Activated CD4-positive, alpha-beta T cell treated with anti-CD3 and anti-CD28 coated beads, Interleukin-2, amount 10 ng/mL, durations not matched to agents 7 days and 5 days (primary cell): ENCODE measurements around the gene RNF20. TPM values are rescaled to one million over a fixed set of nuclear protein-coding genes. Genes with fewer than 3 reads are reported as not detected.
"Not testable (repeated sequence)": the region's sequence is repeated elsewhere in the genome, so short reads cannot be mapped to it uniquely, and the experiment has no call there.

Experiments
- CTCF ChIA-PET: fragments of 350-600 bp; sonication (Branson Sonifier 250); formaldehyde crosslinking; loops from one replicate; lab custom pipeline; 2021; ENCODE audit warnings: antibody characterized with exemption; lab: Charles Lee
- POLR2A ChIA-PET: fragments of 350-600 bp; sonication (Branson Sonifier 250); formaldehyde crosslinking; loops from one replicate; lab custom pipeline; 2021; ENCODE audit warnings: antibody characterized with exemption; lab: Charles Lee
- DNase-seq: peaks from one replicate; pipeline ENCODE4 v3.0.0-alpha.2; 2020
- H3K27ac Mint-ChIP-seq: one replicate; pipeline ENCODE4 v1.8.0; 2021; ENCODE audit warnings: mild to moderate bottlenecking, moderate library complexity, mixed read lengths
- H3K27me3 Mint-ChIP-seq: one replicate; pipeline ENCODE4 v1.8.0; 2021; ENCODE audit warnings: mixed read lengths
- H3K36me3 Mint-ChIP-seq: one replicate; pipeline ENCODE4 v1.8.0; 2021; ENCODE audit warnings: low read depth, mixed read lengths
- H3K4me1 Mint-ChIP-seq: one replicate; pipeline ENCODE4 v1.8.0; 2021; ENCODE audit warnings: mixed read lengths
- H3K4me3 Mint-ChIP-seq: one replicate; pipeline ENCODE4 v1.8.0; 2021; ENCODE audit warnings: mild to moderate bottlenecking, moderate library complexity, mixed read lengths
- H3K9me3 Mint-ChIP-seq: one replicate; pipeline ENCODE4 v1.8.0; 2021; ENCODE audit warnings: mixed read lengths
- total RNA-seq, 2 experiments: library from RNA; stranded (reverse); gene quantifications; one replicate each; pipeline ENCODE4 v1.2.3, GENCODE V29; 2021

Gene RNF20
- total RNA-seq, 2 experiments from 2014 or later: 49.4 to 52.4 TPM

- CTCF ChIA-PET: interaction anchor here (1.4 kb wide), 1 partner anchor 9 kb away, joined by 3 read pairs; no protein-coding TSS in a partner anchor
- H3K4me3 Mint-ChIP-seq: no peak overlapping the region
- no peaks in the 10 kb centered on the region for H3K27me3 Mint-ChIP-seq
- no peaks in the 10 kb centered on the region for H3K9me3 Mint-ChIP-seq
- DNase-seq: no peak
- H3K4me1 Mint-ChIP-seq: no peaks in the 10 kb centered on the region
- H3K36me3 Mint-ChIP-seq: peaks cover 39% of the 10 kb centered on the region
- no peak overlapping the region for H3K27ac Mint-ChIP-seq
- POLR2A ChIA-PET: no interaction called here
Measured at GRCh38 chr9:101543098-101543735, 9.6 kb downstream of the RNF20 start.

GRCh38 chr9:101549472-101550098 lies 15.9 kb downstream of the RNF20 start:
- POLR2A ChIA-PET, H3K4me1 Mint-ChIP-seq, CTCF ChIA-PET, H3K9me3 Mint-ChIP-seq, H3K4me3 Mint-ChIP-seq, H3K27ac Mint-ChIP-seq, H3K27me3 Mint-ChIP-seq, DNase-seq: not testable (repeated sequence)
- H3K36me3 Mint-ChIP-seq: peaks cover 72% of the 10 kb centered on the region

- H3K9me3 Mint-ChIP-seq: peaks cover 9% of the 10 kb centered on the region
- no peak for DNase-seq
- peaks cover 15% of the 10 kb centered on the region for H3K4me1 Mint-ChIP-seq
- H3K4me3 Mint-ChIP-seq: no peak overlapping the region
- H3K36me3 Mint-ChIP-seq: peaks cover 86% of the 10 kb centered on the region
- no peak overlapping the region for H3K27ac Mint-ChIP-seq
- H3K27me3 Mint-ChIP-seq: no peaks in the 10 kb centered on the region
- ChIA-PET CTCF (no interaction called here), POLR2A (no interaction called here)
Measured at GRCh38 chr9:101561740-101562139, 28.1 kb downstream of the RNF20 start.

- H3K4me3 Mint-ChIP-seq: no peak overlapping the region
- peaks cover 82% of the 10 kb centered on the region for H3K36me3 Mint-ChIP-seq
- DNase-seq: no peak
- ChIA-PET CTCF (interaction anchor here (0.6 kb wide), 1 partner anchor 45 kb away, joined by 4 read pairs; no protein-coding TSS in a partner anchor), POLR2A (no interaction called here)
- H3K27ac Mint-ChIP-seq: no peak overlapping the region
- H3K4me1 Mint-ChIP-seq: peaks cover 19% of the 10 kb centered on the region
- H3K9me3 Mint-ChIP-seq: peaks cover 8% of the 10 kb centered on the region
- no peaks in the 10 kb centered on the region for H3K27me3 Mint-ChIP-seq
Measured at GRCh38 chr9:101562966-101563365, 29.3 kb downstream of the RNF20 start.

GRCh38 chr9:101564252-101564651 lies 30.6 kb downstream of the RNF20 start:
- no peak for DNase-seq
- Mint-ChIP-seq H3K27me3 (no peaks in the 10 kb centered on the region), H3K36me3 (peaks cover 75% of the 10 kb centered on the region), H3K27ac (no peak overlapping the region), H3K9me3 (peaks cover under 1% of the 10 kb centered on the region), H3K4me1 (peaks cover 20% of the 10 kb centered on the region), H3K4me3 (no peak overlapping the region)
- CTCF ChIA-PET: interaction anchor here (0.6 to 1.5 kb wide), 3 partner anchors 9 to 75 kb away, joined by 3 read pairs; no protein-coding TSS in a partner anchor
- POLR2A ChIA-PET: no interaction called here

GRCh38 chr9:101566904-101567724 lies 33.5 kb downstream of the RNF20 start:
- peaks cover 38% of the 10 kb centered on the region for H3K4me1 Mint-ChIP-seq
- H3K9me3 Mint-ChIP-seq: no peaks in the 10 kb centered on the region
- no peaks in the 10 kb centered on the region for H3K27me3 Mint-ChIP-seq
- ChIA-PET CTCF (interaction anchor here (0.9 kb wide), 1 partner anchor 10 kb away, joined by 3 read pairs; no protein-coding TSS in a partner anchor), POLR2A (no interaction called here)
- peak; percentile 54 for DNase-seq
- no peak overlapping the region for H3K27ac Mint-ChIP-seq
- peaks cover 53% of the 10 kb centered on the region for H3K36me3 Mint-ChIP-seq
- H3K4me3 Mint-ChIP-seq: no peak overlapping the region

GRCh38 chr9:101567725-101568350 lies 34.2 kb downstream of the RNF20 start:
- H3K9me3 Mint-ChIP-seq: no peaks in the 10 kb centered on the region
- POLR2A ChIA-PET: no interaction called here
- no peak overlapping the region for H3K27ac Mint-ChIP-seq
- H3K4me3 Mint-ChIP-seq: no peak overlapping the region
- H3K36me3 Mint-ChIP-seq: peaks cover 50% of the 10 kb centered on the region
- DNase-seq: no peak
- H3K27me3 Mint-ChIP-seq: no peaks in the 10 kb centered on the region
- peaks cover 45% of the 10 kb centered on the region for H3K4me1 Mint-ChIP-seq
- CTCF ChIA-PET: interaction anchor here (0.9 to 1.4 kb wide), 2 partner anchors 9 to 11 kb away, joined by 3 read pairs; no protein-coding TSS in a partner anchor

GRCh38 chr9:101569741-101570501 lies 36.3 kb downstream of the RNF20 start:
- H3K27ac Mint-ChIP-seq: peak overlapping the region; percentile 90
- H3K4me3 Mint-ChIP-seq: no peak overlapping the region
- CTCF ChIA-PET: interaction anchor here (0.6 to 1.5 kb wide), 2 partner anchors 9 to 95 kb away, joined by 3 to 4 read pairs; no protein-coding TSS in a partner anchor
- peaks cover 65% of the 10 kb centered on the region for H3K4me1 Mint-ChIP-seq
- H3K36me3 Mint-ChIP-seq: peaks cover 43% of the 10 kb centered on the region
- peak; percentile 38 for DNase-seq
- H3K27me3 Mint-ChIP-seq: no peaks in the 10 kb centered on the region
- H3K9me3 Mint-ChIP-seq: no peaks in the 10 kb centered on the region
- POLR2A ChIA-PET: interaction anchor here (0.6 kb wide), 1 partner anchor 18 kb away, joined by 4 read pairs; no protein-coding TSS in a partner anchor

- H3K9me3 Mint-ChIP-seq: no peaks in the 10 kb centered on the region
- H3K27ac Mint-ChIP-seq: peak overlapping the region; percentile 90
- CTCF ChIA-PET: interaction anchor here (1.5 kb wide), 1 partner anchor 8 kb away, joined by 4 read pairs; no protein-coding TSS in a partner anchor
- DNase-seq: no peak
- no peaks in the 10 kb centered on the region for H3K27me3 Mint-ChIP-seq
- peaks cover 65% of the 10 kb centered on the region for H3K4me1 Mint-ChIP-seq
- POLR2A ChIA-PET: no interaction called here
- H3K36me3 Mint-ChIP-seq: peaks cover 32% of the 10 kb centered on the region
- H3K4me3 Mint-ChIP-seq: no peak overlapping the region
Measured at GRCh38 chr9:101571114-101571513, 37.5 kb downstream of the RNF20 start.

GRCh38 chr9:101572316-101572715 lies 38.7 kb downstream of the RNF20 start:
- no peak overlapping the region for H3K4me3 Mint-ChIP-seq
- ChIA-PET POLR2A (no interaction called here), CTCF (no interaction called here)

GRCh38 chr9:101574731-101575333 lies 41.2 kb downstream of the RNF20 start:
- POLR2A ChIA-PET: no interaction called here
- H3K4me3 Mint-ChIP-seq: no peak overlapping the region
- peaks cover 15% of the 10 kb centered on the region for H3K36me3 Mint-ChIP-seq
- H3K27me3 Mint-ChIP-seq: no peaks in the 10 kb centered on the region
- H3K27ac Mint-ChIP-seq: no peak overlapping the region
- CTCF ChIA-PET: no interaction called here
- H3K9me3 Mint-ChIP-seq: no peaks in the 10 kb centered on the region
- peaks cover 50% of the 10 kb centered on the region for H3K4me1 Mint-ChIP-seq
- no peak for DNase-seq

More at GRCh38 chr9:101572316-101572715, 38.7 kb downstream of the RNF20 start:
- no peaks in the 10 kb centered on the region for H3K27me3 Mint-ChIP-seq
- peaks cover 26% of the 10 kb centered on the region for H3K36me3 Mint-ChIP-seq
- DNase-seq: no peak
- H3K4me1 Mint-ChIP-seq: peaks cover 62% of the 10 kb centered on the region
- no peaks in the 10 kb centered on the region for H3K9me3 Mint-ChIP-seq
- peak overlapping the region; percentile 55 for H3K27ac Mint-ChIP-seq
